GM21515 (cell line): Measurements from ENCODE around the gene SEC31B.
A peak's percentile ranks its signal among the peaks of the same experiment; 100 is the strongest.

ENCODE experiments used
- ATAC-seq: cut with Tn5 transposase; IDR thresholded peaks from one replicate; pipeline ENCODE4 v1.9.1; 2021; ENCODE audit not compliant: unreplicated experiment

Gene SEC31B, protein sequence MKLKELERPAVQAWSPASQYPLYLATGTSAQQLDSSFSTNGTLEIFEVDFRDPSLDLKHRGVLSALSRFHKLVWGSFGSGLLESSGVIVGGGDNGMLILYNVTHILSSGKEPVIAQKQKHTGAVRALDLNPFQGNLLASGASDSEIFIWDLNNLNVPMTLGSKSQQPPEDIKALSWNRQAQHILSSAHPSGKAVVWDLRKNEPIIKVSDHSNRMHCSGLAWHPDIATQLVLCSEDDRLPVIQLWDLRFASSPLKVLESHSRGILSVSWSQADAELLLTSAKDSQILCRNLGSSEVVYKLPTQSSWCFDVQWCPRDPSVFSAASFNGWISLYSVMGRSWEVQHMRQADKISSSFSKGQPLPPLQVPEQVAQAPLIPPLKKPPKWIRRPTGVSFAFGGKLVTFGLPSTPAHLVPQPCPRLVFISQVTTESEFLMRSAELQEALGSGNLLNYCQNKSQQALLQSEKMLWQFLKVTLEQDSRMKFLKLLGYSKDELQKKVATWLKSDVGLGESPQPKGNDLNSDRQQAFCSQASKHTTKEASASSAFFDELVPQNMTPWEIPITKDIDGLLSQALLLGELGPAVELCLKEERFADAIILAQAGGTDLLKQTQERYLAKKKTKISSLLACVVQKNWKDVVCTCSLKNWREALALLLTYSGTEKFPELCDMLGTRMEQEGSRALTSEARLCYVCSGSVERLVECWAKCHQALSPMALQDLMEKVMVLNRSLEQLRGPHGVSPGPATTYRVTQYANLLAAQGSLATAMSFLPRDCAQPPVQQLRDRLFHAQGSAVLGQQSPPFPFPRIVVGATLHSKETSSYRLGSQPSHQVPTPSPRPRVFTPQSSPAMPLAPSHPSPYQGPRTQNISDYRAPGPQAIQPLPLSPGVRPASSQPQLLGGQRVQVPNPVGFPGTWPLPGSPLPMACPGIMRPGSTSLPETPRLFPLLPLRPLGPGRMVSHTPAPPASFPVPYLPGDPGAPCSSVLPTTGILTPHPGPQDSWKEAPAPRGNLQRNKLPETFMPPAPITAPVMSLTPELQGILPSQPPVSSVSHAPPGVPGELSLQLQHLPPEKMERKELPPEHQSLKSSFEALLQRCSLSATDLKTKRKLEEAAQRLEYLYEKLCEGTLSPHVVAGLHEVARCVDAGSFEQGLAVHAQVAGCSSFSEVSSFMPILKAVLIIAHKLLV

GRCh38 chr10:100519311-100520051 lies at the start of gene SEC31B:
SEC31B (minus strand) TSS chr10:100519861; CDS start chr10:100516952, 2,909 bp downstream.
- no peak for ATAC-seq

- no peak for ATAC-seq
Measured at GRCh38 chr10:100568912-100569311, 49.3 kb upstream of the SEC31B start.

GRCh38 chr10:100567826-100568225 lies 48.2 kb upstream of the SEC31B start:
- ATAC-seq = no peak

- ATAC-seq = no peak
Measured at GRCh38 chr10:100567249-100567648, 47.6 kb upstream of the SEC31B start.

DNA sequence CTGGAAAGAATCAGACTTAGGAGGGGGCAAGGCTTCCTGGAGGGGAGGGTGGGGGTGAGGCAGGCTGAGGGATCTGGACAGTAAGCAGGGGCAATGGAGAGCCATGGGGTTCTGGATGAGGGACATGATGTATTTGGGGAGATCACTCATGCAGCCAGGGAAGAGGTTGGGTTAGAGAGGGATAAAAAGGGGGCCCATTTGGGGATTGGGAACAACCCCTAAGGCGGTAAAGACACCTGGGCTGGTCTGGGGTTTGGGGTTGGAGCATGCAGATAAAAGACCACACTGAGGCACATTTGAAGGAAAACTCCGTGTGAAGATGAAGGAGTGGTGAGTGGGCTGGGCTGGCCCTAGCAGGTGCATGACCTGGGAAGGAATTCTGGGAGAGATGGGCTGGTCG lies 46.9 kb upstream of the SEC31B start:
- no peak for ATAC-seq

GRCh38 chr10:100565206-100565985 lies 45.7 kb upstream of the SEC31B start:
- ATAC-seq = no peak

DNA sequence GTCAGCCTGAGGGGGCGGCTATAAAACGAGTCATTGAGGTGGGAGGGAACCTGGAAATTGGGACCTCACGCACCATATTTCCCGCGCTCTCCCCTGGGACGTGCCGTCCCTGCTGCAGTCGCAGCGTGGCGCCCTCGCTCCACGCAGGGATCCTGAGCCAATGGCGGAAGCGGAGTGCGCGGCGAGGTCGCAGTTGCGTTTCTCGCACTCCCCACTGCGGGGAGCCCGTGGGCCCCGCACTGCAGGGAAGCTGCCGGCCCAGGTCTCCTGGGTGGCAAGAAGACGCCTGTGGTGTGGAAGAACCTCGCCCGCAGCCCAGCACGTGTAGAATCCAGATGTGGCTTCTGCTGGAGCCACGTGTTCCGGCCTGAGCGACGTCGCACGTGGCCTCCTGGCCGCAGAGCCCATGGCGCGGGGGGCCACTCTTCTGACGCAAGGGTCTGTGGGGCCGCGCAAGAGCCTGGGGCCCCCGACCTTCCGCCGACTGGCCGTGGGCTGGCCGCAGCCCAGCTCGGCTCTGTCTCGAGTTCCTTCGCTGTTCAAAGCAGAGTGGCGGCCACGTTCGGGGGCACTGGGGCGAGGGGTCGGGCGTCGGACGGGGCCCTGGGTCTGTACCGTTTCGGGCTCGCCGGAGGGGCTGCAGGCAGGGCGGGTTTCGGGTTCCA lies 42.5 kb upstream of the SEC31B start:
- ATAC-seq = peak; percentile 75

DNA sequence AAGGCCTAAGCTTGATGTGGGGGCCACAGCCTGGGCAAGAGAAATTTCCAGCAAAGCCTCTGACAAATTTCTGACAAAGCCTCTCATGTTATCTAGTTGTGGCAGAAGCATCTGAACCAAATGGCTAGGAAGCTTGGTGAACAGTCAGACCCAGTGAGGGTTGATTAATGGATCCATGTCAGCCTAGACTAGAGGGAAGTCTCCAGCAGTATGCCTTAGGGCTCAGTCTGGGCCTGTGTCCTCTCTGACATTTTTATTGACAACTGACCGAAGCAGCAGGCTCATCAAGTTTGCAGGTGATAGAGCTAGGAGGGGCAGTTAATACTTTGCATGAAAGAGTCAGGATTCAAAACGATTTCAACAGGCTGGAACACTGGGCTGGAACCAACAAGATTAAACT lies 41.3 kb upstream of the SEC31B start:
- ATAC-seq = no peak

GRCh38 chr10:100560248-100560647 lies 40.6 kb upstream of the SEC31B start:
- ATAC-seq = no peak

GRCh38 chr10:100554902-100555301 lies 35.2 kb upstream of the SEC31B start:
- no peak for ATAC-seq

DNA sequence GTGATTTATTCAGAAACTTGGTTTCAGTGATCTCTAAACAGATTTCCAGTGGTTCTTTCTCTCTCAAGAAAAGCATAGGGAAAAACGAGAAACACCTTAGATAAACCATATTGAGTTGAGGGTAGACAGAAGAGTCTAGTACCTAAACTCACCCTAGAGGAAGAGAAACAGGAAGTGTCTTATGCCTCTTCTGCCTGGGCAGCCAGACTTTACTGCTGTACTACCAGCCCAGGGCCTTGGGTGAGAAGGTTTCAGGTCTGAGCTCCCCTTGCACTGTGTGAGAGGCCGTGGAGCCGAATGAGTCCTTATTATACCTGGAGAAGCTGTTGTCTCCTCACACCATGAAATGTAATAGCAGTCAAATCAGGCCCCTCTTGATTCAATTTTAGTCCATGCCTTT lies 34.3 kb upstream of the SEC31B start:
- no peak for ATAC-seq

DNA sequence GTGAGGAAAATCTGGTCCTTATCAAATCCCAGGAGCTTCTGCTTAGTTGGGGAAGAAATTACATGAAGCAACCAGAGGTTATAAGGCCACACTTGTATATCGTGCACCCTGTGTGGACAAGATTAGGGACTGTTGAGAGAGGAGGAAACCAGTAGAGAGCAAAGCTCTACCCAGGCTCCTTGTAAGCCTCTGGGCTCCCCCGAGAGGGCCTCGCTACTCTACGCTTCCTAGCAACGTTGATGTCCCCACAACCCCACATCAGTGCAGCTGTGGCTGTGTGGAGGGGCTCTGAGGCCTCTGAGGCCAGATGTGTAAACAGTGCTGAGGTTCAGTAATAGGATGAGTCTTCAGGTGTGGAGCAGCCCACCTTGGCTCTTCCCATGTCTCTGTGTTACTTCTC lies 32.1 kb upstream of the SEC31B start:
- no peak for ATAC-seq

DNA sequence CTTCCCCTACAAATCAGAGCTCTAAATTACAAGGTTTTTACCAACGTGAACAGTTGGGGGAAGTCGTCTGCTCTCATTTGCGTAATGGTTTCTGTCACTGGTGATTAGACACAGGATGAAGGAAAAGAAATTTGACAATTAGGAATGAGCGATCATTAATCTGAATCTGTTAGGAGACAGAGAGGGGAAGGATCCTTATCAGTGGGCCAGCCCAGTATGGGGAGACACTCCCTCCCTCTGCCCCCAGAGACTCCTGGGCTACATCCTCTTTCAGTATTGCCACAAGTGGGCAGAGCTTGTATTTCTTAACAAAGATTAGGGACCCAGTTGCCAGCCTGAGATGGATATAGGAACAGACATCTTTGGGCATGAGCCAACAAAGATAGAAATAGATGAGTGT lies 31.5 kb upstream of the SEC31B start:
- ATAC-seq = no peak

DNA sequence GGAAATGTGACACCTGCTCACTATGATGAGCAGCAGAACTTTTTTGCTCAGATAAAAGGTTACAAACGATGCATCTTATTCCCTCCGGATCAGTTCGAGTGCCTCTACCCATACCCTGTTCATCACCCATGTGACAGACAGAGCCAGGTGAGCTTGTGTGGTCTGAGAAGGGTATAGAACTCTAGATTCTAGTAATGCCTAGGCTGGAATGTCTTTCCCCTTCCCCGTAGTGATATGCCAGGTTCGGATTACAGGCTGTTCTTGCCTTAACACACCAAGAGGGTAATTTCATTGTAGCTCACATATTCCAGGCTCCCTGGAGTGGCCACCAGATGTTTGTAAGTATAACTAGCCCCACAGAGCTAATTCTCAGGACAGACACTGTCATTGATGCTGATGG lies 25.3 kb upstream of the SEC31B start:
- ATAC-seq = no peak

DNA sequence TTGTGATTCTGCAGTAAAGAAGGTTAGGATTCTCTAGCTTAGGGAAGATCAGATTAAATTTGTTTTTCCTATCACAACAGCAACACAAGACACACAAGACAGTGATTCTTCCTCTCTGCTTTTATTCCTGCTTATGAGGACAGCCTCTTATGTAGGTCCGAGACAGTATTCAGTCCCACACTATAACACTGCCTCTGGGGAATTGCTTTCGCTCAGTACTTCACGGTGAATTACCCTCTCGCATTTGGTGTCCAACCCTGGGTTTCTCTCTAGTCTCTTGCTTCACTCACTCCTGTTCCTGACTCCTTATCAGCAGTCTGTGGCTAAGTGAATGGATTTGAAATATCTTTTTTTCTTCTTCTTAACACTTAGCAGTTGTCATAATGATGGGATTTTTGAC lies 17.8 kb upstream of the SEC31B start:
- no peak for ATAC-seq

GRCh38 chr10:100535715-100536353 lies 16.2 kb upstream of the SEC31B start, which contains the start of gene HIF1AN:
HIF1AN (plus strand) TSS chr10:100535943; CDS start chr10:100535959, 16 bp downstream.
- peak; percentile 97 for ATAC-seq

GRCh38 chr10:100535338-100535714 lies 15.7 kb upstream of the SEC31B start:
- peak; percentile 3 for ATAC-seq

DNA sequence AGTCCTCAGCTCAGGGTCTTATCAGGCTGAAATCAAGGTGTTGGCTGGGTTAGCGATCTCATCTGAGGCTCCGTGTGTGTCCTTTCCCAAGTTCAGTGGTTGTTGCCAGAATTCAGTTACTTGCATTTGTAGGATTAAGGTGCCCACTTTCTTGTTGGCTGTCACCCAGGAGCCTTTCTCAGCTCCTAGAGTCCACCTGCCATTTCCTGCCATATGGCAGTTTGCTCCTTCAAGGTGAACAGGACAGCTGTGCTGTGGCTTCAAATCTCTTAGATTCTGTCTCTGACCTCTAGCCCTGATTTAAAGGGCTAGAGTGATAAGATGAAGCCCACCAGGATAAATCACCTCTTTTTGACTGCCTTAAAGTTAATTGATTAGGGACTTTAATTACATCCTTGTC lies 15.1 kb upstream of the SEC31B start:
- no peak for ATAC-seq

GRCh38 chr10:100531761-100532160 lies 12.1 kb upstream of the SEC31B start:
- ATAC-seq = no peak
